ENCODE data around the gene ORAI2. TPM values are rescaled to one million over a fixed set of nuclear protein-coding genes. Genes with fewer than 3 reads are reported as not detected.

ORAI2 gene
- total and polyA plus RNA-seq, 2 of the 8 experiments (the other 6 are each of a cell fraction or from before 2014, with no cell fraction given), result 20.7 to 35.2 TPM

DNA sequence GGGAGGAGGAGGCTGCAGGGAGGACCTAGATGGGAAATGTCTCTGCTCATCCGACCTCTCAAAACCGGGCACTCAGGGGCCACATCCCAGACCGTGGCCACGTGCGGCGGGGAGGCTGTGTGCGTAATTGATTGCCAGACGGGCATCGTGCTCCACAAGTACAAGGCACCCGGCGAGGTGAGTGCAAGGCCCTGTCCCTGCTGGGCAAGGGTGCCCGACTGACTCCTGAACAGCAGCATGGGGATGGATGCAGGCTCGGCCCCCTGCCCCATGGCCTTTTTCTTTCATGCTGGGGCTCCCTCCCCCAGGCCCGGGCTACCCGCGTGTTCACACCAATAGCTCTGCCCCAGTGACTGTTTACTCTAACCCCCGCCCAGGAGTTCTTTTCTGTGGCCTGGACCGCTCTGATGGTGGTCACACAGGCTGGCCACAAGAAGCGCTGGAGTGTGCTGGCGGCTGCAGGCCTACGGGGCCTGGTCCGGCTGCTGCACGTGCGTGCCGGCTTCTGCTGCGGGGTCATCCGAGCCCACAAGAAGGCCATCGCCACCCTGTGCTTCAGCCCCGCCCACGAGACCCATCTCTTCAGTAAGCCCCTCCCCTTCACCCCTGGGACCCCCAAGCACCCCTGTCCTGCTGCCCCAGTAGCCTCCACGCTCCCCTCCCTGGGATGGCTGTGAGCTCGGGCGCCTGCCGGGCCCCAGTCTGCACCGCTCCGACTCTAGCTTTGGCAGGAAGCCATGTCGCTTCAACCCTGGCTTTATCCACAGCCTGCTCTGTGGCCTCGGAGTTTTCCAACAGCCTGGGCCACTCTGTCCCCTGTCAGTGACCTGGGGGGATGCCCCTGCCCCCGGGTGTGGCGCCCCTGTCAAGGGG is 35.3 kb downstream of the ORAI2 start (continued):
- no peak for TF ChIP-seq TBP (IDR thresholded peaks at IDR 0.05; ENCODE audit: low read depth, low read length)
